GM12801 (cell line): ENCODE results near the gene C18orf63.

Experiments used
- TF ChIP-seq, protein P1 (sequence below): IDR thresholded peaks from one replicate; pipeline ENCODE4 v1.5.1; 2011; ENCODE audit warnings: control low read depth; ENCODE audit not compliant: insufficient read length; ENCODE audit errors: extremely low read depth

C18orf63 gene

DNA sequence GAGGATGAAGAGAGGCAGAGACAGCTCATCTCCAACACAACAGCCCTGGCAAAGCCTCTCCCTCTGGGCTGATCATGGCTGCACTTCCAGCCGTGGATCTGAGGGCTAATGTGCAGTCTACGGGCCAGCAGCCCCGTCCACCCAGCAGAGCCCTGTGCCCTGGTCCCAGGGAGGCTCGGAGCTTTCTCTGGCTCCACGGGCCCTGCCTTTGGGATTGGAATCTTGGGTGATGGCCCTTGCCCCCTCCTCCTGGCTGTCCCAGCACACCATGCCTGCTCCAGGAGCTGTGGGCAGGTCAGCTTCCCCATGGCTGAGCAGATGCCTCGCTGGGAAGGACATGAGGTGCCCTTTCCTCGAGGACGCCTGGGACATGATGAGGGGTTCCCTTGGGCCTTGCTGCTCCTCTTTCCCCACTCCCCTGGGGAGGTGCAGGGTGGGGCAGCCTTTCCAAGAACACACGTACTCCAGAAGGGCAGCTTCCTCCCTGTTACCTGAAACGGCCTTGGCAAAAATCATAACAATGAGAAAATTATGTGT is 66.9 kb downstream of the C18orf63 start:
- TF ChIP-seq, protein P1, sequence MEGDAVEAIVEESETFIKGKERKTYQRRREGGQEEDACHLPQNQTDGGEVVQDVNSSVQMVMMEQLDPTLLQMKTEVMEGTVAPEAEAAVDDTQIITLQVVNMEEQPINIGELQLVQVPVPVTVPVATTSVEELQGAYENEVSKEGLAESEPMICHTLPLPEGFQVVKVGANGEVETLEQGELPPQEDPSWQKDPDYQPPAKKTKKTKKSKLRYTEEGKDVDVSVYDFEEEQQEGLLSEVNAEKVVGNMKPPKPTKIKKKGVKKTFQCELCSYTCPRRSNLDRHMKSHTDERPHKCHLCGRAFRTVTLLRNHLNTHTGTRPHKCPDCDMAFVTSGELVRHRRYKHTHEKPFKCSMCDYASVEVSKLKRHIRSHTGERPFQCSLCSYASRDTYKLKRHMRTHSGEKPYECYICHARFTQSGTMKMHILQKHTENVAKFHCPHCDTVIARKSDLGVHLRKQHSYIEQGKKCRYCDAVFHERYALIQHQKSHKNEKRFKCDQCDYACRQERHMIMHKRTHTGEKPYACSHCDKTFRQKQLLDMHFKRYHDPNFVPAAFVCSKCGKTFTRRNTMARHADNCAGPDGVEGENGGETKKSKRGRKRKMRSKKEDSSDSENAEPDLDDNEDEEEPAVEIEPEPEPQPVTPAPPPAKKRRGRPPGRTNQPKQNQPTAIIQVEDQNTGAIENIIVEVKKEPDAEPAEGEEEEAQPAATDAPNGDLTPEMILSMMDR: no peak

DNA sequence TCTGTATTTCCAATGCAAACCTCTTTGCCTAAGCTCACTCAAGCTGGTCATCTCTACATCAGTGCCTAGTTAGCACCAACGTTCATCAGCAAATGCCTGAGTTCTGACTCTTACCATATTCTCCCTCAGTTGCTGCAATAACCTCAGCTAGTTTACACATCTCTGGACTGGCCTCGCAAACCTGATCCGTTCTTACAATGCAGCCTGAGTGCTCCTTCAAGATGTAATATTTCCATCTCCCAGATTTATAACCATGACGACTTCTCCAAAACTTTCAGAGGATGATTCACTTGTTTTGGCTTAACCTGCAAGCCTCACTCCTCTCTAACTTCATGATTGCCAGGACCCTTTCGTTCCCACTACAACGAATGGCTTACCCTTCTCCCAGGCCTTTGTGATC is 71.7 kb downstream of the C18orf63 start:
- TF ChIP-seq, protein P1: no peak

DNA sequence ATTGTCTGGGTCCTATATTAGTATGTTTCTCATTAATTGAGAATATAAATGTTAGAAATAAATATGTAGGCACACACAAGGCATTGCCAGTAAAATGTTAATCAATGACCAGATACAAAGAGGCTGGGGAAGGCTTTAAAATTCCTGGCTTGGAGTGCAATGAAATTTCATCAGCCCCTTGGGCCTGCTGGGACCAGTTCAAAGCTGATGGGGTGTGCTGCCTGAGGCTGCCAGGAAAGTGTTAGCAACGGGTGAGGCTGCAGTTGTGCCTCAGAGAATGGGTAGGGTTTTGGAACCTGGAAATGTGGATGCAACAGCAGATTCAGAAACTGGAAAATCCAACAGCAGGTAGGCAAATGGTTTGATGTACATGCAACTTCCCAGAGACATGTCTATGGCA is 72.6 kb downstream of the C18orf63 start:
- TF ChIP-seq, protein P1: no peak

DNA sequence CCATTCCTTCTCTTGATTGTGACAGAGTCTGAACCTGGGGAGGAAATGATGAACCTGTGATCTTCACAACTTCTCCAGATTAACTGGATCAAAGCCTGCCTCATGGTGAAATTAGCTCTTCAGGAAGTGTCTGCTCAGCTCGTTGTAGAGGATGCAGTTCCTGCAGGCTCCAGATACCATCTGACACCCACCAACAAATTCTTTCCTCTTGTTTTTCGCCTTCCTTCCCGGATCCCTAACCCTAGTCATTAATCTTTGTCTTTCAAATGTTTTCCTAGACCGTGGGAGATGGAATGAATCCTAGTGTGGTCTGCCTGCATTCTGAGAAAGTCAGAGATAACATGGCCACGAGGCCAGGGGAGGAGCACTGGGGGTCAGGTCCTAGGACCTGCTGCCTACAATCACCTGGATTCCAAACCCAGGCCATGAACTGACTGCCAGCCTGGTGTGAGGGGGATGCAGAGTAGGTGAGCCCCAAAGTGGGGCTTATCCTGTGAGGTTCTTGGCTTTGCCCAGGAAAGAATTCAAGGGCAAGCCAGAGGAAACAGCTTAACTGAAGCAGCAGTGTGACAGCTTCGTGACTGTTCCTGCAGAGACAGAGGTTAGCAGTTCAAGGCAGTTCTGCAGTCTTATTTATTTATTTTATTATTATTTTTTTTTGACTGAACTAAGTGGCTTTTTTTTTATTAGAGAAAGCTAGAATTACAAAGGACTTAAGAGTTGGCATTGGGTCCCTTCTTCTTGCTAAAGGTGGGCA is 73.7 kb downstream of the C18orf63 start:
- TF ChIP-seq, protein P1: no peak

DNA sequence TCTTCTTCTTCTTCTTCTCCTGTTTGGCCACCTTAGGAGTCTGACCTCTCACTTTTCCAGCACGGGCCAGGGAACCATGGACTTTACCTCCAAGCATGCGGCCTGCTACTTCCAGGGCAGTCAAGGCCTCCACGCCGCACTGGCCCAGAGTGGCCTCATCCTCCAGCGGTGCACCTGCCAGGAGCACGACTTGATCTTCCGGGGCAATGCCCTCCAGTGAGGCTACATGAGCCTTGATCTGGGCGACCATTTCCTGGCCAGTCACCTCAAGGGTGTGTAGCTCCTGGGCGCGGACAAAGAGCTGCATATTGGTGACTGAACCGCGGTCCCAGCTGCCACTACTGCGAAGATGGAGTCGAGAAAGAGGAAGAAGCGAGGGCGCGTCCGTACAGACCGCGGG is 74.4 kb downstream of the C18orf63 start:
- TF ChIP-seq, protein P1: no peak

DNA sequence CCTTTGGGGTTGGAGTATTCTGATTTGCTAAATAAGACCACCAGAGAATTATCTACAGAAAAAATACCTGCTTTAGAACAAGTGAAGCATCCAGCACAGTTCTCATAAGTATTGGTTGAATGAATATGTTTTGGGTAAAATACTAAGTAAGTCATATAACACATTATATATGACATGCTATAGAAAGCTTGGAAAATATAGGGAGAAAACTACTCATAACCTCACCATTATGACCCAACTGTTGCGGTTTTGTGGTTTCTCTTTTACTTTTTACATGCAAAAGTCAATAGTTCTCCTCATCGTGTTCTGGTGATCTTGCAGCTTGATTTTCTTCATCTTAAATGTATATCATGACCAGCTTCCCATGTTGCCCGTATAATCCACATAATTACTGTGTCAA is 75.3 kb downstream of the C18orf63 start:
- TF ChIP-seq, protein P1: no peak

DNA sequence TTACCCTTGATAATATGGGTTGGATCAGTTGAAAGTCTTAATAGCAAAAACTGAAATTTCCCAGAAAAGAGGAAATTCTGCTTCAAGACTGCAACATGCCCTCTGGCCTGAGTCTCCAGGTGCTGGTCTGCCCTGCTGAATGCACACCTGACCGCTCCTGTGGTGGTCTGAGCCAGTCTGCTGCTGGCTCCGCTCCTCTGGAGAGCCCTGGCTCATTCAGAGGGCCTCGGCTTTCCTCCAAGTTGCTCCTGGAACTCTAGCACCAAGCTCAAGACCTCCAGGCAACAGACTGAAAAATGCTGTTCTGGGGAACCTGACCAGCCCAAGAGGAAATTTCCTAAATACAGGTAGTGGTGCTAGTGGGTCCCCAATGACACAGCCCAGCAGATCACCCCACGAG is 76.7 kb downstream of the C18orf63 start:
- TF ChIP-seq, protein P1: no peak

DNA sequence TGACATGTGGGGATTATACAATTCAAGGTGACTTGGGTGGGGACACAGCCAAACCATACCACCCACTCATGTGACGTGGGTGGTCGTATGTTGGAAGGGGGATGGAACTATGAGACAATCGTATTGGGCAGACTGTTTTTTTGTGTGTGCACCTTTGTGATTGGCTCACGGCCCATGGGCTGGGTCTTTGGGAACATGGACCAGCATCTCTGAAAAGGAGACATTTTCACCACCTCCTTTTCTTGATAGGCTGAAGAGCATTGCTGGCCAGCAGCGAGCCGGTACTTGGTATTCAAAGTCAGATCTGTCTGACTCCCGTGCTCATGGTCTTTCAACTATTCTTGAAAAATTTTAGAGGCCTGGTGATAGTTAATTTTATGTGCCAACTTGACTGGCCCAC is 79.4 kb downstream of the C18orf63 start:
- TF ChIP-seq, protein P1: no peak
